GM12878 (cell line): ENCODE data around the gene ZFTA. TPM values are rescaled to one million over a fixed set of nuclear protein-coding genes. Genes with fewer than 3 reads are reported as not detected.

Source experiments
- BACH1 ChIP-seq: fragments of 450-650 bp; IDR thresholded peaks from 2 replicates; pipeline ENCODE4 v1.6.1; 2017; ENCODE audit warnings: mild to moderate bottlenecking, borderline replicate concordance
- BCL11A ChIP-seq: IDR thresholded peaks from 2 replicates; pipeline ENCODE4 v1.6.1; 2011; ENCODE audit warnings: low read depth, low read length
- CBFB ChIP-seq: IDR thresholded peaks from 2 replicates; pipeline ENCODE4 v1.6.1; 2016; ENCODE audit warnings: antibody characterized with exemption, low read depth
- EP300 ChIP-seq, 2 experiments: fragments of 150-350 bp in 1 of 2; IDR thresholded peaks; 2 replicates each; pipeline ENCODE4 v1.6.1; 2011 to 2012; ENCODE audit warnings: low read depth in 2 of 2, low read length in 2 of 2, borderline replicate concordance in 1 of 2, improper control_type of control experiment in 1 of 2, inconsistent platforms in 1 of 2; ENCODE audit not compliant: control insufficient read depth in 1 of 2
- FOXK2 ChIP-seq: fragments of 450-650 bp; IDR thresholded peaks from 2 replicates; pipeline ENCODE4 v1.6.1; 2017; ENCODE audit warnings: mild to moderate bottlenecking, moderate library complexity
- MTA2 ChIP-seq: fragments of 450-650 bp; IDR thresholded peaks from 2 replicates; pipeline ENCODE4 v1.6.1; 2016; ENCODE audit warnings: low read depth, mild to moderate bottlenecking, moderate library complexity
- NBN ChIP-seq: fragments of 450-650 bp; IDR thresholded peaks from 2 replicates; pipeline ENCODE4 v1.6.1; 2016
- NFYB ChIP-seq: IDR thresholded peaks from 2 replicates; pipeline ENCODE4 v1.6.1; 2011; ENCODE audit warnings: low read depth, mild to moderate bottlenecking, low read length, improper control_type of control experiment, moderate library complexity; ENCODE audit not compliant: insufficient read depth
- RAD51 ChIP-seq: fragments of 450-650 bp; IDR thresholded peaks from 2 replicates; pipeline ENCODE4 v1.6.1; 2016; ENCODE audit warnings: moderate library complexity, mild to moderate bottlenecking, inconsistent platforms
- YBX1 ChIP-seq: fragments of 450-650 bp; IDR thresholded peaks from 2 replicates; pipeline ENCODE4 v1.6.1; 2016; ENCODE audit warnings: antibody characterized with exemption
- ZNF687 ChIP-seq: fragments of 450-650 bp; IDR thresholded peaks from 2 replicates; pipeline ENCODE4 v1.6.1; 2017; ENCODE audit warnings: mild to moderate bottlenecking, moderate library complexity
- polyA plus RNA-seq, 11 experiments: library from polyadenylated mRNA; depleted of rRNA in 4 of 11; unstranded in 6 of 11; stranded (reverse) in 5 of 11; fragments of >200 nt; fragmentation: Nextera tagmentation in 4 of 11; fragmentation: Illumina TruSeq in 1 of 11; extraction: Ambion mirVana in 4 of 11; extraction: Trizol in 1 of 11; gene quantifications; 1 replicate in 1 of 11; 2 replicates in 10 of 11; pipeline versions ENCODE4 v1.2.1 to v1.2.3, GENCODE V29; 2011 to 2016; ENCODE audit warnings: inconsistent platforms in 2 of 11, missing spikeins in 2 of 11, low read depth in 1 of 11
- total RNA-seq, 4 experiments: library from RNA; depleted of rRNA in 3 of 4; stranded (reverse); fragments of >200 nt in 3 of 4; fragmentation: Illumina TruSeq in 1 of 4; extraction: Trizol in 1 of 4; gene quantifications; 2 replicates each; pipeline versions ENCODE4 v1.2.1 to v1.2.3, GENCODE V29; 2013 to 2021
- TF ChIP-seq, protein P1 (sequence below): IDR thresholded peaks from 2 replicates; pipeline ENCODE4 v1.6.1; 2011; ENCODE audit warnings: low read depth, low read length, improper control_type of control experiment, borderline replicate concordance
- TF ChIP-seq, protein P2 (sequence below): IDR thresholded peaks from 2 replicates; pipeline ENCODE4 v1.6.1; 2011; ENCODE audit warnings: borderline replicate concordance, low read depth, mild to moderate bottlenecking, moderate library complexity, low read length; ENCODE audit not compliant: insufficient read depth, poor library complexity, severe bottlenecking

The ZFTA gene
- total and polyA plus RNA-seq, 10 of the 15 experiments (the other 5 are each of a cell fraction or from before 2014, with no cell fraction given), result 0.39 to 7.9 (median 2.2) TPM

DNA sequence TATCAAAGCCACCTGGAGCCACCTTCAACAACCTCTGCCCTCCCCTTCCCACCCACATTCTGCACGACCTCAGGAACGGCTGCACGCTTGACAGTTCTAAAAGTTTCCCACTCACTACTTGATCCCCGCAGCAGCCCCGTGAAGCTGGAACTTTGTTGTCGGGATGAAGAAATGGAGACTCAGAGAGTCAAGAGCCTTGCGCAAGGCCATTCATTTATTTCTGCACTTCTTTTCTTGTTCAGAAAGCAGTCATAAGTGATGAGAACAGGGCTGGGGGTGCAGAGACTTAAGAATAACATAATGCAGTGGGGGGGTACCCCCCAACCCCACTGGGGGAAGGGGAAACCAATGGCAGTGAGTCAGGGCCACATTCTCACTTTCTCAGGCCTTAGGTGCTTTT lies 2.2 kb upstream of the ZFTA start (continued):
- TF ChIP-seq ZNF687 (no peak), YBX1 (no peak), BCL11A (no peak), FOXK2 (no peak), MTA2 (no peak), RAD51 (no peak), NFYB (no peak), CBFB (no peak), NBN (no peak), EP300 (IDR thresholded peaks at IDR 0.05; ENCODE audit: borderline replicate concordance in 1 of 2, control insufficient read depth in 1 of 2, low read depth in 2 of 2, low read length in 2 of 2) (no peak), BACH1 (no peak)
- TF ChIP-seq, protein P1, sequence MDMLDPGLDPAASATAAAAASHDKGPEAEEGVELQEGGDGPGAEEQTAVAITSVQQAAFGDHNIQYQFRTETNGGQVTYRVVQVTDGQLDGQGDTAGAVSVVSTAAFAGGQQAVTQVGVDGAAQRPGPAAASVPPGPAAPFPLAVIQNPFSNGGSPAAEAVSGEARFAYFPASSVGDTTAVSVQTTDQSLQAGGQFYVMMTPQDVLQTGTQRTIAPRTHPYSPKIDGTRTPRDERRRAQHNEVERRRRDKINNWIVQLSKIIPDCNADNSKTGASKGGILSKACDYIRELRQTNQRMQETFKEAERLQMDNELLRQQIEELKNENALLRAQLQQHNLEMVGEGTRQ, result no peak
- TF ChIP-seq, protein P2, sequence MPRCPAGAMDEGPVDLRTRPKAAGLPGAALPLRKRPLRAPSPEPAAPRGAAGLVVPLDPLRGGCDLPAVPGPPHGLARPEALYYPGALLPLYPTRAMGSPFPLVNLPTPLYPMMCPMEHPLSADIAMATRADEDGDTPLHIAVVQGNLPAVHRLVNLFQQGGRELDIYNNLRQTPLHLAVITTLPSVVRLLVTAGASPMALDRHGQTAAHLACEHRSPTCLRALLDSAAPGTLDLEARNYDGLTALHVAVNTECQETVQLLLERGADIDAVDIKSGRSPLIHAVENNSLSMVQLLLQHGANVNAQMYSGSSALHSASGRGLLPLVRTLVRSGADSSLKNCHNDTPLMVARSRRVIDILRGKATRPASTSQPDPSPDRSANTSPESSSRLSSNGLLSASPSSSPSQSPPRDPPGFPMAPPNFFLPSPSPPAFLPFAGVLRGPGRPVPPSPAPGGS, result no peak
